Skeletal muscle satellite cell (primary cell): ENCODE results near the gene ANKRD12.
"Not testable (repeated sequence)": the region's sequence is repeated elsewhere in the genome, so short reads cannot be mapped to it uniquely, and the experiment has no call there.

Experiments
- H3K27me3 ChIP-seq: 2 replicates; pipeline ENCODE4 v1.7.0; 2013; ENCODE audit warnings: low read length; ENCODE audit not compliant: control insufficient read depth, insufficient read depth
- H3K36me3 ChIP-seq: 2 replicates; pipeline ENCODE4 v1.7.0; 2013; ENCODE audit warnings: mild to moderate bottlenecking, control low read depth, low read length; ENCODE audit not compliant: insufficient read depth
- H3K4me1 ChIP-seq: 2 replicates; pipeline ENCODE4 v1.7.0; 2013; ENCODE audit warnings: low read length; ENCODE audit not compliant: control insufficient read depth, insufficient read depth
- H3K4me2 ChIP-seq: 2 replicates; pipeline ENCODE4 v1.7.0; 2013; ENCODE audit warnings: mild to moderate bottlenecking, low read length
- H3K4me3 ChIP-seq: 2 replicates; pipeline ENCODE4 v1.7.0; 2013; ENCODE audit warnings: low read length
- H3K9ac ChIP-seq: 2 replicates; pipeline ENCODE4 v1.7.0; 2013; ENCODE audit warnings: mild to moderate bottlenecking, low read depth, low read length, moderate library complexity
- H3K9me3 ChIP-seq: replicated peaks from 2 replicates; pipeline ENCODE4 v1.7.0; 2013; ENCODE audit warnings: mild to moderate bottlenecking, control low read depth, low read length

The ANKRD12 gene

DNA sequence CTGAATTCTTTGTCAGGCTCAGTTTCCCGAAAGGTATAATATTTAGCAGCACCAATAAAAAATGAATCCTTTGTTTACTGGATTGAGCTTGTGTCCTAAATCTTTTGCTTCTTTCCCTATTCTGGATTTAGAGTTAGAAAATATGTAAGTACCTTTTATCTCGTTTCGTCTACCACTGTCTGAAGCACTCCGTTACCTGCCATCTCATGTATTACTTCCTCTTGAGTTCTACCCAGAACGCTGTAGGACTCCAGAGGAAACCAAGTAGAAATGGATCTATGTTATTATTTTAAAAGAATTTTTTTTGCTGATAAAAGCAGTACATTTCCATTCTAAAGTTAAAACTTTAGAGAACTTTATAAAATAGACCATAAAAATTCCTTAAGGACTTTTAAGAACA is 13.5 kb downstream of the ANKRD12 start:
- H3K4me1 ChIP-seq: peaks cover 19% of the 10 kb centered on the region
- H3K4me3 ChIP-seq: no peak overlapping the region
- H3K36me3 ChIP-seq: no peaks in the 10 kb centered on the region
- H3K9ac ChIP-seq: no peak overlapping the region
- no peaks in the 10 kb centered on the region for H3K27me3 ChIP-seq
- H3K4me2 ChIP-seq: no peak overlapping the region
- no peaks in the 10 kb centered on the region for H3K9me3 ChIP-seq

DNA sequence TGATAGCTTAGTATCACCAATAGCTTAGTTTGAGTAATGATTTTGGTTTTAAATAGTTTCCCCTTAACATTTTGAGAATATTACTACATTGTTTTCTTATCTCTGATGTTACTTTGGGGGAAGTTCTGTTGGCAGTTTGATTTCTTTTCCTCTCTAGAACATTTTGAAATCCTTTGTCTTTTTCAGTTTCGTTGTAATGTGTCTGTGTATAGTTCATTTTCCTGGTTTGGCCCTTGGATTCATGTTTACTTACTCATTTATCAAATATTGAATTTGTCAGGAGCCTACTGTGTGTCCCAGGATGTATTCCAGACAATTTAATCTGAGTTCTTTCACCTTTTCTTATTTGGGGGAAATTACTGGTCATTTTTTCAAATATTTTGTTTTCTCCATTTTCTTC is 16.7 kb downstream of the ANKRD12 start:
- no peak overlapping the region for H3K4me3 ChIP-seq
- no peak overlapping the region for H3K9ac ChIP-seq
- no peak overlapping the region for H3K4me2 ChIP-seq
- H3K36me3 ChIP-seq: no peaks in the 10 kb centered on the region
- no peaks in the 10 kb centered on the region for H3K4me1 ChIP-seq
- H3K9me3 ChIP-seq: no peaks in the 10 kb centered on the region
- no peaks in the 10 kb centered on the region for H3K27me3 ChIP-seq

DNA sequence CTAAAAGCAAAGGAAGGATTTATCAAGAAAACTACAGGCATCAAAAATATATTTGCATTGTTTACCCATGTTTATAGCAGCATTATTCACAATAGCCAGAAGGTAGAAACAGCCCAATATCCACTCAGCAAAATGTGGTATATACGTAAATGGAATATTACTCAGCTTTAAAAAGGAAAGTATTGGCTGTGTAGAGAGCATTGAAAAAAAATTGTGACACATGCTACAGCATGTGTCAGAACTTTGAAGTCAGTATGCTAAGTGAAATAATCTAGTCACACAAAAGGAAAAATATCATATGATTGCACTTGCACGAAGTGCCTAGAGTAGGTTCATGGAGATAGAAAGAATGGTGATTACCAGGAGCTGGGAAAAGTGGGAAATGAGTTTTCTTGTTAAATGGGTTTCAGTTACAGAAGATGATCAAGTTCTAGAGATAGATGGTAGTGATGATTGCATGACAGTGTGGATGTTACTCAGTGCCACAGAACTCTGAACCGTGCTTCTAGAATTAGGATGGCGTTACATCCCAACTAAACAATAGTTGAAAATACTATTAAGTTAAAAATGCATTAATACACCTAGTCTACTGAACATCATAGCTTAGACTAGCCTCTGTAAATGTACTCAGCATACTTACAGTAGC is 20.1 kb downstream of the ANKRD12 start:
- H3K4me3 ChIP-seq: no peak overlapping the region
- H3K36me3 ChIP-seq: no peaks in the 10 kb centered on the region
- H3K4me2 ChIP-seq: no peak overlapping the region
- H3K4me1 ChIP-seq: no peaks in the 10 kb centered on the region
- no peaks in the 10 kb centered on the region for H3K27me3 ChIP-seq
- no peaks in the 10 kb centered on the region for H3K9me3 ChIP-seq
- H3K9ac ChIP-seq: no peak overlapping the region

DNA sequence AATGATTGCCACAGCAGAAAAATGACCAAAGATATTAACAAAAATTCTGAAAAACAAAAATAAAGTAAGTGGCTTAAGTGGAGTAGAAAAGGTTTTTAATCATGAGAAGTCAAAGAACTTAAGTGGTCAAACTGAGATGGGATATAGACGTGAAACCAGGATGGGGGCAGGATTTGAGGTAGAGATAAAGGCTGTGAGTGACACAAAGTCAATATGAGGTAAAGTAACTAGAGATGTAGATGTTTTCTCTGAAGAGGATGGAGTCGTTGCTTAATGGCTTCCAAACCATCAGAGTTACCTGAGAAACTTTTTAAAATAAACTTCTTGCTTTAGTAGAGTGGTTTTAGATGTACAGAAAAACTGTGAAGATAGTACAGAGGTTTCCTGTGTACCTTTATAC is 21.2 kb downstream of the ANKRD12 start:
- H3K4me1 ChIP-seq: no peaks in the 10 kb centered on the region
- H3K36me3 ChIP-seq: no peaks in the 10 kb centered on the region
- no peaks in the 10 kb centered on the region for H3K27me3 ChIP-seq
- no peak overlapping the region for H3K4me3 ChIP-seq
- no peak overlapping the region for H3K9ac ChIP-seq
- no peak overlapping the region for H3K4me2 ChIP-seq
- H3K9me3 ChIP-seq: no peaks in the 10 kb centered on the region

DNA sequence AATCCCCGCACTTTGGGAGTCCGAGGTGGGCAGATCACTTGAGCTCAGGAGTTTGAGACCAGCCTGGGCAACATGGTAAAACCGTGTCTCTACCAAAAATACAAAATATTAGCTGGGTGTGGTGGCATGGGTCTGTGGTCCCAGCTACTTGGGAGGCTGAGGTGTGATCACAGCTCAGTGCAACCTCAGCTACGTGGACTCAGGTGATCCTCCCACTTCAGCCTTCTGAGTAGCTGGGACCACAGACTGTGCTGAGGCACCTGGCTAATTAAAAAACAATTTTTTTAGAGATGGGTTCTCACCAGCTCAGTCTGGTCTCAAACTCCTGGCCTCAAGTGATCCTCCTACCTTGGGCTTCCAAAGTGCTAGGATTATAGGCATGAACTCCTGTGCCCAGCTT is 23.4 kb downstream of the ANKRD12 start:
- no peaks in the 10 kb centered on the region for H3K4me1 ChIP-seq
- H3K27me3 ChIP-seq: no peaks in the 10 kb centered on the region
- no peaks in the 10 kb centered on the region for H3K36me3 ChIP-seq
- no peak overlapping the region for H3K9ac ChIP-seq
- no peaks in the 10 kb centered on the region for H3K9me3 ChIP-seq
- H3K4me3 ChIP-seq: no peak overlapping the region
- no peak overlapping the region for H3K4me2 ChIP-seq

DNA sequence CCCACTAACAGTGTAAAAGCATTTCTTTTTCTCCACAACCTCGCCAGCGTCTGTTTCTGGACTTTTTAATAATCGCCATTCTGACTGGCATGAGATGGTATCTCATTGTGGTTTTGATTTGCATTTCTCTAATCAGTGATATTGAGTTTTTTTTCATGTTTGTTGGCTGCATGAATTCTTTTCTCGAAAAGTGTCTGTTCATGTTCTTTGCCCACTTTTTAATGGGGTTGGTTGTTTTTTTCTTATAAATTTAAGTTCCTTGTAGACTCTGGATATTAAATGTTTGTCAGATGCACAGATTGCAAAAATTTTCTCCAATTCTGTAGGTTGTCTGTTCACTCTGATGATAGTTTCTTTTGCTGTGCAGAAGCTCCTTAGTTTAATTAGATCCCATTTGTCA is 26.1 kb downstream of the ANKRD12 start:
- H3K9me3 ChIP-seq, H3K4me1 ChIP-seq, H3K36me3 ChIP-seq, H3K9ac ChIP-seq, H3K4me3 ChIP-seq, H3K27me3 ChIP-seq, H3K4me2 ChIP-seq: not testable (repeated sequence)

DNA sequence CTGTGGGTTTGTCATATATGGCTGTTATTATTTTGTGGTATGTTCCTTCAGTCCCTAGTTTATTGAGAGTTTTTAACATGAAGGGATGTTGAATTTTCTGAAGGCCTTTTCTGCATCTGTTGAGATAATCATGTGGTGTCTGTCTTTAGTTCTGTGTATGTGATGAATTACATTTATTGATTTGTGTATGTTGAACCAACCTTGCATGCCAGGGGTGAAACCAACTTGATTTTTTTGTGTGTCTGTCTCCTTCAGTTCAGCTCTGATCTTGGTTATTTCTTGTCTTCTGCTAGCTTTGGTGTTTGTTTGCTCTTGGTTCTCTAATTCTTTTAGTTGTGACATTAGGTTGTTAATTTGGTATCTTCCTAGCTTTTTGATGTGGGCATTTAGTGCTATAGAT is 27.6 kb downstream of the ANKRD12 start:
- H3K4me2 ChIP-seq, H3K27me3 ChIP-seq, H3K9me3 ChIP-seq, H3K9ac ChIP-seq, H3K4me1 ChIP-seq, H3K4me3 ChIP-seq, H3K36me3 ChIP-seq: not testable (repeated sequence)

DNA sequence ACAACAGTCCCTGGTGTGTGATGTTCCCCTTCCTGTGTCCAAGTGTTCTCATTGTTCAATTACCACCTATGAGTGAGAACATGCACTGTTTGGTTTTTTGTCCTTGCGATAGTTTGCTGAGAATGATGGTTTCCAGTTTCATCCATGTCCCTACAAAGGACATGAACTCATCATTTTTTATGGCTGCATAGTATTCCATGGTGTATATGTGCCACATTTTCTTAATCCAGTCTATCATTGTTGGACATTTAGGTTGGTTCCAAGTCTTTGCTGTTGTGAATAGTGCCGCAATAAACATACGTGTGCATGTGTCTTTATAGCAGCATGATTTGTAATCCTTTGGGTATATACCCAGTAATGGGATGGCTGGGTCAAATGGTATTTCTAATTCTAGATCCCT is 29.3 kb downstream of the ANKRD12 start:
- not testable (repeated sequence) for H3K9ac ChIP-seq, H3K9me3 ChIP-seq, H3K36me3 ChIP-seq, H3K4me3 ChIP-seq, H3K27me3 ChIP-seq, H3K4me1 ChIP-seq, H3K4me2 ChIP-seq

DNA sequence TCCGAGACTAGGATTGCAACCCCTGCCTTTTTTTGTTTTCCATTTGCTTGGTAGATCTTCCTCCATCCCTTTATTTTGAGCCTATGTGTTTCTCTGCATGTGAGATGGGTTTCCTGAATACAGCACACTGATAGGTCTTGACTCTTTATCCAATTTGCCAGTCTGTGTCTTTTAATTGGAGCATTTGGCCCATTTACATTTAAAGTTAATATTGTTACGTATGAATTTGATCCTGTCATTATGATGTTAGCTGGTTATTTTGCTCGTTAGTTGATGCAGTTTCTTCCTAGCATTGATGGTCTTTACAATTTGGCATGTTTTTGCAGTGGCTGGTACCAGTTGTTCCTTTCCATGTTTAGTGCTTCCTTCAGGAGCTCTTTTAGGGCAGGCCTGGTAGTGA is 32.9 kb downstream of the ANKRD12 start:
- not testable (repeated sequence) for H3K4me3 ChIP-seq, H3K9ac ChIP-seq, H3K9me3 ChIP-seq, H3K4me1 ChIP-seq, H3K27me3 ChIP-seq, H3K4me2 ChIP-seq, H3K36me3 ChIP-seq

DNA sequence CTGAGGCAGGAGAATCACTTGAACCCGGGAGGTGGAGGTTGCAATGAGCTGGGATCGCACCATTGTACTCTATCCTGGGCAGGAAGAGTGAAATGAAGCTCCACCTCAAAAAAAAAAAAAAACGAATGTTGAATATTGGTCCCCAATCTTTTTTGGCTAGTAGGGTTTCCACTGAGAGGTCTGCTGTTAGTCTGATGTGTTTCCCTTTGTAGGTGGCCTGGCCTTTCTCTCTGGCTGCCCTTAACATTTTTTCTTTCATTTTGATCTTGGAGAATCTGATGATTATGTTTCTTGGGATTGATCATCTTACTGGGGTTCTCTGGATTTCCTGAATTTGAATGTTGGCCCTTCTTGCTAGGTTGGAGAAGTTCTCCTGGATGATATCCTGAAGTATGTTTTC is 35.3 kb downstream of the ANKRD12 start:
- H3K4me1 ChIP-seq, H3K9me3 ChIP-seq, H3K4me2 ChIP-seq, H3K9ac ChIP-seq, H3K27me3 ChIP-seq, H3K4me3 ChIP-seq, H3K36me3 ChIP-seq: not testable (repeated sequence)

DNA sequence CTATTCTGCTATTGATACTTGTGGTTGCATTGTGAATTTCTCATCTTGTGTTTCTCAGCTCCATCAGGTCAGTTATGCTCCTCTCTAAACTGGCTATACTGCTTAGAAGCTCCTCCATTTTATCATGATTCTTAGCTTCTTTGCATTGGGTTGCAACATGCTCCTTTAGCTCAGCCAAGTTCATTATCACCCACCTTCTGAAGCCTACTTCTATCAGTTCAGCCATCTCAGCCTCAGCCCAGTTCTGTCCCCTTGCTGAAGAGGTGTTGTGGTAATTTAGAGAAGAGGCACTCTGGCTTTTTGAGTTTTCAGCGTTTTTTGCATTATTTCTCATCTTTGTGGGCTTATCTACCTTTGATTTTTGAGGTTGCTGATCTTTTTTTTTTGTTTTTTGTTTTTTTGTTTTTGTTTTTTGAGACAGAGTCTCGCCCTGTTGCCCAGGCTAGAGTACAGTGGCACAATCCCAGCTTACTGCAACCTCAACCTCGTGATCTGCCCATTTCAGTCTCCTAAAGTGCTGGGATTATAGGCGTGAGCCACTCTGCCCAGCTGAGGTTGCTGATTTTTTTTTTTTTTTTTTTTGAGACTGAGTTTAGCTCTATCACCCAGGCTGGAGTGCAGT is 36.0 kb downstream of the ANKRD12 start:
- Histone ChIP-seq H3K27me3 (no peaks in the 10 kb centered on the region), H3K36me3 (peaks cover 3% of the 10 kb centered on the region), H3K4me2 (no peak overlapping the region), H3K9ac (no peak overlapping the region), H3K4me3 (no peak overlapping the region), H3K9me3 (no peaks in the 10 kb centered on the region), H3K4me1 (peaks cover 7% of the 10 kb centered on the region)

DNA sequence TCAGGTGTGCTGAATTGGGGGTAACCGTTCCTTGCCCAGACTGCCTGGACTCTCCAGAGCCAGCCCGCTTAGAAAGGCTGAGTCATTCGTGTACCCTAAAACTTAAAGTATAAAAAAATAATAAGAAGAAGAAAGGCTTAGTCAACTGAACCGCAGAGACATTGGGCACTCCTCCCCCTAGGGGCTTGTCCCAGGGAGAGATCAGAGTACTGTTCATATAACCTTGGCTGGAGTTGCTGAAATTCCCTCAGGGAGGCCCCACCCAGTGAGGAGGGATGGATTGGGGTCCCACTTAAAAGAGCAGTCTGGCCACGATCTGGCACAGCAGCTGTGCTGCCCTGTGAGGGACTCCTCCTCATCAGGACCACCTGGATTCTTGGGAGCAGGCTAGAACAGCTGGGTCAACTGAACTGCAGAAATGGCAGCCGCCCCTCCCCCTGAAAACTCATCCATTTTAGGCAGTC is 37.2 kb downstream of the ANKRD12 start:
- Histone ChIP-seq H3K36me3 (peaks cover 3% of the 10 kb centered on the region), H3K4me3 (no peak overlapping the region)

More for the DNA sequence above, 37.2 kb downstream of the ANKRD12 start:
- Histone ChIP-seq H3K4me2 (no peak overlapping the region), H3K9me3 (no peaks in the 10 kb centered on the region), H3K27me3 (no peaks in the 10 kb centered on the region), H3K9ac (no peak overlapping the region), H3K4me1 (peaks cover 7% of the 10 kb centered on the region)
